ENCODE results near the gene ZP3.

- no peak for TF ChIP-seq FOXM1 (CRISPR knock-in tag; IDR thresholded peaks at IDR 0.05)
- no peak for TF ChIP-seq USF2 (IDR thresholded peaks at IDR 0.05; ENCODE audit: low read depth, low read length)
- TF ChIP-seq USF2 (CRISPR knock-in tag; IDR thresholded peaks at IDR 0.05; ENCODE audit: borderline replicate concordance) = no peak
These were observed 28.6 kb upstream of the ZP3 start for GRCh38 chr7:76395965-76396726.
